ENCODE data around the gene MFSD6. TPM values are rescaled to one million over a fixed set of nuclear protein-coding genes. Genes with fewer than 3 reads are reported as not detected.

Gene MFSD6
- total RNA-seq, 4 donors from 2014 or later: 43.1 to 123 (median 60.5) TPM

DNA sequence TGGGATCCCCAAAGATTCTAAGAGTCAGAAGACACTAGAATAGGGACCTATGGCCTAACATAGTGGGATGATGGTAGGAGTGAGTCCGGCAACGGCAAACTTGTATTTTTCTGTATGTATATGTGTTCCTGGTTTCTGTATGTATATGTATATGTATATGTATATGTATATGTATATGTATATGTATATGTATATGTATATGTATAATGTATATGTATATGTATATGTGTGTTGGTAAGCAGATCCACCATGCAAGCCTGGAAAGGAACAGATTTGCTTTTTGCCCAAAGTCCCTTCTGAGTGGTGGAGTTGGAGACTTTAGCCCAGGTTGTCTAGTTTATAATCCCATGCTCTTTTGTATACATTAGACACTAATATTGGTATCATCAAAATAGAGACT, 46.6 kb downstream of the MFSD6 start:
- DNase-seq (ENCODE audit: low spot score) (no peak), ATAC-seq (ENCODE audit: low FRiP score) (no peak)
- TF ChIP-seq, protein P1, sequence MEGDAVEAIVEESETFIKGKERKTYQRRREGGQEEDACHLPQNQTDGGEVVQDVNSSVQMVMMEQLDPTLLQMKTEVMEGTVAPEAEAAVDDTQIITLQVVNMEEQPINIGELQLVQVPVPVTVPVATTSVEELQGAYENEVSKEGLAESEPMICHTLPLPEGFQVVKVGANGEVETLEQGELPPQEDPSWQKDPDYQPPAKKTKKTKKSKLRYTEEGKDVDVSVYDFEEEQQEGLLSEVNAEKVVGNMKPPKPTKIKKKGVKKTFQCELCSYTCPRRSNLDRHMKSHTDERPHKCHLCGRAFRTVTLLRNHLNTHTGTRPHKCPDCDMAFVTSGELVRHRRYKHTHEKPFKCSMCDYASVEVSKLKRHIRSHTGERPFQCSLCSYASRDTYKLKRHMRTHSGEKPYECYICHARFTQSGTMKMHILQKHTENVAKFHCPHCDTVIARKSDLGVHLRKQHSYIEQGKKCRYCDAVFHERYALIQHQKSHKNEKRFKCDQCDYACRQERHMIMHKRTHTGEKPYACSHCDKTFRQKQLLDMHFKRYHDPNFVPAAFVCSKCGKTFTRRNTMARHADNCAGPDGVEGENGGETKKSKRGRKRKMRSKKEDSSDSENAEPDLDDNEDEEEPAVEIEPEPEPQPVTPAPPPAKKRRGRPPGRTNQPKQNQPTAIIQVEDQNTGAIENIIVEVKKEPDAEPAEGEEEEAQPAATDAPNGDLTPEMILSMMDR (IDR thresholded peaks at IDR 0.05): no peak

GRCh38 chr2:190455358-190456095, 47.4 kb downstream of the MFSD6 start:
- TF ChIP-seq, protein P1 (IDR thresholded peaks at IDR 0.05): no peak
- no peak for ATAC-seq (ENCODE audit: low FRiP score)
- DNase-seq (ENCODE audit: low spot score): no peak

GRCh38 chr2:190456833-190457232, 48.7 kb downstream of the MFSD6 start:
- DNase-seq (ENCODE audit: low spot score): no peak
- ATAC-seq (ENCODE audit: low FRiP score): no peak
- TF ChIP-seq, protein P1 (IDR thresholded peaks at IDR 0.05): no peak

DNA sequence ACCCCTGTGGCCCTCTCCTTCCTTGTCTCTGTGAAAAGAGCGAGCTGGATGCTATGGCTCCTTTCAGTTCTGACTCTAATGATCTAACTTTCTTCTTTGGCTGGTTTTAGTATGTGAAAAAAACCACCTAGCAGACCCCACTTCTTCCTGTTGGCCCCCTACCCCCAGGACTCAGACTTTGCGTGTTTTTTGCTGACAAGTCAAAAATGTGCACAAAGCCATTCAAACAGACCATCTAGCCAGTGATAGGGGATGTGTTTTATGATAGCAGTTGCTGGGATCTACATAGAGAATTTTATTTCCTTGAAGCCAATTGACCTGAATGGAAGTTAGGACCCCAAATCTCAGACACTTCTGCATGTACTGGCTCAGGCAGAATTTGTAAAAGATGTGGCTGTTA, 49.1 kb downstream of the MFSD6 start:
- ATAC-seq (ENCODE audit: low FRiP score) (no peak), DNase-seq (ENCODE audit: low spot score) (no peak)
- TF ChIP-seq, protein P1 (IDR thresholded peaks at IDR 0.05): no peak

DNA sequence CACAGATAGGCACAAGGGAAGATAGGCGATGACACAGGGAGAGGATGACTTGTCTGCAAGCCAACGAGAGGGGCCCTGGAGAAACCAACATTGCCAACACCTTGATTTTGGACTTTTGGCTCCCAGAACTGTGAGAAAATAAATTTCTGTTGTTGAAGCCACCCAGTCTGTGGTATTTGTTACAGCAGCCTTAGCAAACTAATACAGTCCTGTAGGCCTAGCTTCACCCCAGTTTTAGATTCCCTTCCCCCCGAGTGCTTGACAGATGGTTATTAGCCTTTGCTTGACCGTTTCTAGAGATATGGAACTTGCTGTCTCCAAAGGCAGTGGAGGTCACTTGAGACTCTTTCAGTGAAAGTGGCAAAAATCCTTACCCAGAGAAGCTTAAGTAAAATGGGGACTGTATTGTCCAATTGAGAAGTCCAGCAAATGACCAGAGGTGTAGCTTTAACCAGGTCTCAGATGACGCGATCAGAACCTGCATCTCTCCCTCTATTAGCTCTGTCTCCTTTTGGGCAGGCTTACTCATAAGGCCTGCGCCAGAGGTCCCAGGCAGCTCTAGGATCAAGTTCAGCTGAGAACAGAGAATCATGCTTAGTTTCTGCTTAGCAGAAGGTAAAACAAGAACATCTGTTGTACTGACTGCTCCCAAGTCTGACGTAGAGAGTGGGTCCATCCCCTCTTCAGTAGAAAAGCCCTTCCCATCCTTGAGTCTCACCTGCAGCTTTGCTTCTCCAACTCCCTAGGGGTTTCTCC, 50.4 kb downstream of the MFSD6 start:
- TF ChIP-seq, protein P1 (IDR thresholded peaks at IDR 0.05): no peak
- ATAC-seq (ENCODE audit: low FRiP score) (no peak), DNase-seq (ENCODE audit: low spot score) (no peak)

GRCh38 chr2:190459881-190460280, 51.7 kb downstream of the MFSD6 start:
- TF ChIP-seq, protein P1 (IDR thresholded peaks at IDR 0.05): no peak
- DNase-seq (ENCODE audit: low spot score): no peak
- no peak for ATAC-seq (ENCODE audit: low FRiP score)

Measured in omental fat pad (tissue), 4 donors.